ENCODE results near the gene BICD2.

GRCh38 chr9:92726971-92727715, 37.5 kb downstream of the BICD2 start:
- no peak for TF ChIP-seq EZH2phosphoT487 (IDR thresholded peaks at IDR 0.05; ENCODE audit: insufficient read depth, low read depth)
- TF ChIP-seq EZH2 (IDR thresholded peaks at IDR 0.05; ENCODE audit: insufficient read depth, poor library complexity, severe bottlenecking) = no peak
